PC-9 (cell line): ENCODE results near the gene RAB22A. TPM values are rescaled to one million over a fixed set of nuclear protein-coding genes. Genes with fewer than 3 reads are reported as not detected.

Experiments used
- BruUV-seq: library from RNA; stranded (reverse); fragments of 400-500 nt; replicated peaks from 2 replicates; lab custom pipeline; 2021; lab: Mats Ljungman, UMichigan
- CTCF ChIA-PET: fragments of 300-600 bp; sonication (Branson Sonifier 250); formaldehyde crosslinking; loops from one replicate; lab custom pipeline; 2022; ENCODE audit warnings: antibody characterized with exemption; lab: Charles Lee
- POLR2A ChIA-PET: fragments of 300-600 bp; sonication (Branson Sonifier 250); formaldehyde crosslinking; loops from one replicate; lab custom pipeline; 2022; ENCODE audit warnings: antibody characterized with exemption; ENCODE audit not compliant: unreplicated experiment; lab: Charles Lee
- DNase-seq, 2 experiments: peaks; one replicate each; pipeline versions ENCODE4 v3.0.0 to v3.0.0-alpha.2; 2015 to 2022; ENCODE audit warnings: mixed read lengths in 1 of 2
- H2AFZ ChIP-seq: fragments of 200-600 bp; sonication (generic); 2 replicates; pipeline ENCODE4 v1.8.1; 2017; ENCODE audit warnings: antibody characterized with exemption
- H3F3A ChIP-seq: fragments of 200-600 bp; sonication (generic); 2 replicates; pipeline ENCODE4 v1.8.1; 2017; ENCODE audit warnings: antibody characterized with exemption, mild to moderate bottlenecking, low read depth; ENCODE audit not compliant: insufficient read depth
- H3K27ac ChIP-seq: fragments of 200-600 bp; sonication (generic); 2 replicates; pipeline ENCODE4 v1.6.1; 2016; ENCODE audit warnings: mixed run types
- H3K27me3 ChIP-seq: fragments of 200-600 bp; sonication (generic); 2 replicates; pipeline ENCODE4 v1.6.1; 2016; ENCODE audit warnings: low read depth, mixed run types; ENCODE audit not compliant: insufficient read depth
- H3K36me3 ChIP-seq: fragments of 200-600 bp; sonication (generic); 2 replicates; pipeline ENCODE4 v1.6.1; 2016; ENCODE audit warnings: low read depth, mixed run types
- H3K4me1 ChIP-seq: fragments of 200-600 bp; sonication (generic); replicated peaks from 2 replicates; pipeline ENCODE4 v1.6.1; 2016; ENCODE audit warnings: mixed run types; ENCODE audit not compliant: insufficient read depth
- H3K4me2 ChIP-seq: fragments of 200-600 bp; sonication (generic); 2 replicates; pipeline ENCODE4 v1.6.1; 2017; ENCODE audit warnings: mixed run types
- H3K4me3 ChIP-seq: fragments of 200-600 bp; sonication (generic); 2 replicates; pipeline ENCODE4 v1.6.1; 2016; ENCODE audit warnings: mixed run types
- H3K79me2 ChIP-seq: fragments of 200-600 bp; sonication (generic); 2 replicates; pipeline ENCODE4 v1.6.1; 2017; ENCODE audit warnings: low read depth, mixed run types
- H3K9me2 ChIP-seq: fragments of 200-600 bp; sonication (generic); 2 replicates; pipeline ENCODE4 v1.8.1; 2017; ENCODE audit warnings: mild to moderate bottlenecking; ENCODE audit not compliant: insufficient read depth
- H3K9me3 ChIP-seq: fragments of 200-600 bp; sonication (generic); 2 replicates; pipeline ENCODE4 v1.8.1; 2016; ENCODE audit warnings: low read depth; ENCODE audit not compliant: insufficient read depth
- H4K20me1 ChIP-seq: fragments of 200-600 bp; sonication (generic); 2 replicates; pipeline ENCODE4 v1.8.1; 2017; ENCODE audit not compliant: insufficient read depth
- EZH2 ChIP-seq: fragments of 200-600 bp; sonication (generic); IDR thresholded peaks from 2 replicates; pipeline ENCODE4 v1.8.0; 2017; ENCODE audit warnings: antibody characterized with exemption, low read depth
- intact Hi-C: fragments of 100-400 bp; cut with micrococcal nuclease; formaldehyde crosslinking; loops from one replicate; pipeline ENCODE4 v1.10.0; 2022; ENCODE audit not compliant: unreplicated experiment
- total RNA-seq: library from RNA; stranded (reverse); gene quantifications from 2 replicates; pipeline ENCODE4 v1.2.3, GENCODE V29; 2021
- TF ChIP-seq, protein P1 (sequence below): fragments of 200-600 bp; sonication (generic); conservative IDR thresholded peaks from 2 replicates; pipeline ENCODE4 v1.6.1; 2017; ENCODE audit warnings: mixed run types, antibody characterized with exemption, mild to moderate bottlenecking, moderate library complexity

The RAB22A gene
- total RNA-seq, 1 experiment from 2014 or later, result 28.9 TPM

DNA sequence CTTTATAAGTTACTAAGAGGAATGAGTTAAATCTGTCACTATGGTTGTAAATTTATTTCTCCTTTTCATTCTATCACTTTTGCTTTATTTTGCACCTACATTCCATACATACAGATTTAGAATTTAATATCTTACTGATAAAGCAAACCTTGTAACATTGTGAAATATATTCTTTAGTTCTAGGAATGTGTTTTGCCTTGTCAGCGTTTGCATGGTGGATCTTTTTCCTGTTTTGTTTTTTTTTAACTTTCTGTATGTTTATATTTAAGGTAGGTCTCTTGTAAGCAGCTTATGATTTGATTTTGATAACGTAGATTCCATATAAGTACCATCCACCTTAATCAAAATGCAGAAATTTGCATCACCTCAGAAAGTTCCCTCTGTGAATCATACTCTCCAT, 16.4 kb downstream of the RAB22A start:
- H3K27ac ChIP-seq, result no peak overlapping the region
- no peaks in the 10 kb centered on the region for H3F3A ChIP-seq
- no peak for DNase-seq
- BruUV-seq, result no TSS peak
- H2AFZ ChIP-seq, result no peak overlapping the region
- H3K79me2 ChIP-seq, result peaks cover 92% of the 10 kb centered on the region
- no peaks in the 10 kb centered on the region for H3K9me2 ChIP-seq
- intact Hi-C loops, result loop anchor here (10.0 kb wide), 1 partner anchor 119 kb away; no protein-coding TSS in a partner anchor
- peaks cover 75% of the 10 kb centered on the region for H4K20me1 ChIP-seq
- POLR2A ChIA-PET, result no interaction called here
- no peaks in the 10 kb centered on the region for H3K27me3 ChIP-seq
- H3K9me3 ChIP-seq, result no peaks in the 10 kb centered on the region
- CTCF ChIA-PET, result interaction anchor here (0.7 kb wide), 1 partner anchor 157 kb away, joined by 3 read pairs; no protein-coding TSS in a partner anchor
- TF ChIP-seq, protein P1, sequence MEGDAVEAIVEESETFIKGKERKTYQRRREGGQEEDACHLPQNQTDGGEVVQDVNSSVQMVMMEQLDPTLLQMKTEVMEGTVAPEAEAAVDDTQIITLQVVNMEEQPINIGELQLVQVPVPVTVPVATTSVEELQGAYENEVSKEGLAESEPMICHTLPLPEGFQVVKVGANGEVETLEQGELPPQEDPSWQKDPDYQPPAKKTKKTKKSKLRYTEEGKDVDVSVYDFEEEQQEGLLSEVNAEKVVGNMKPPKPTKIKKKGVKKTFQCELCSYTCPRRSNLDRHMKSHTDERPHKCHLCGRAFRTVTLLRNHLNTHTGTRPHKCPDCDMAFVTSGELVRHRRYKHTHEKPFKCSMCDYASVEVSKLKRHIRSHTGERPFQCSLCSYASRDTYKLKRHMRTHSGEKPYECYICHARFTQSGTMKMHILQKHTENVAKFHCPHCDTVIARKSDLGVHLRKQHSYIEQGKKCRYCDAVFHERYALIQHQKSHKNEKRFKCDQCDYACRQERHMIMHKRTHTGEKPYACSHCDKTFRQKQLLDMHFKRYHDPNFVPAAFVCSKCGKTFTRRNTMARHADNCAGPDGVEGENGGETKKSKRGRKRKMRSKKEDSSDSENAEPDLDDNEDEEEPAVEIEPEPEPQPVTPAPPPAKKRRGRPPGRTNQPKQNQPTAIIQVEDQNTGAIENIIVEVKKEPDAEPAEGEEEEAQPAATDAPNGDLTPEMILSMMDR, result no peak
- TF ChIP-seq EZH2, result no peak
- H3K4me1 ChIP-seq, result no peaks in the 10 kb centered on the region
- 0 out of 2 replicates have a peak, but pooled peaks cover 3% of the 10 kb centered on the region for H3K36me3 ChIP-seq
- H3K4me3 ChIP-seq, result no peak overlapping the region
- no peak overlapping the region for H3K4me2 ChIP-seq

DNA sequence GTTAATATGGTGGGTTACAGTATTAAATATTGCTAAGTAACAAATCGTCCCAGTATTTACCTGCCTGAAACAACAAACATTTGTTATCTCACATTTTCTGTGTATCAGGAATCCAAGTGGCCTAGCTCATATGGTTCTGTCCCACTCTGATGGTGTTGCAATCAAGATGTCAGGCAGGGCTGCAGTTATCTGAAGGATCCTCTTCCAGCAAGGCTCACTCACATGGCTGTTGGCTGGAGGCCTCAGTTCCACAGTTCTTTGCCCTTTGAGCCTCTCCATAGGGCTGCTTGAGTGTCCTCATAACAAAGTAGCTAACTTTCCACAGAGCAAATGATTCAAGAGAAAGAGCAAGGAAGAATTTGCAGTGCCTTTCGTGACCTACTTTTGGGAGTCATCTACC, 17.7 kb downstream of the RAB22A start:
- no peak for DNase-seq
- H3K4me1 ChIP-seq, result no peaks in the 10 kb centered on the region
- no peaks in the 10 kb centered on the region for H3K27me3 ChIP-seq
- intact Hi-C loops, result loop anchor here (10.0 kb wide), 1 partner anchor 118 kb away; no protein-coding TSS in a partner anchor
- H3K4me3 ChIP-seq, result no peak overlapping the region
- no peak overlapping the region for H3K4me2 ChIP-seq
- peaks cover 74% of the 10 kb centered on the region for H4K20me1 ChIP-seq
- H3K9me3 ChIP-seq, result no peaks in the 10 kb centered on the region
- no peak overlapping the region for H2AFZ ChIP-seq
- peaks cover 95% of the 10 kb centered on the region for H3K79me2 ChIP-seq
- peaks cover 10% of the 10 kb centered on the region; the same call in 1 of the 2 replicates for H3K36me3 ChIP-seq
- no TSS peak for BruUV-seq
- no peaks in the 10 kb centered on the region for H3K9me2 ChIP-seq
- ChIA-PET POLR2A (no interaction called here), CTCF (no interaction called here)
- H3F3A ChIP-seq, result no peaks in the 10 kb centered on the region
- TF ChIP-seq, protein P1, result no peak
- no peak for TF ChIP-seq EZH2
- H3K27ac ChIP-seq, result no peak overlapping the region

DNA sequence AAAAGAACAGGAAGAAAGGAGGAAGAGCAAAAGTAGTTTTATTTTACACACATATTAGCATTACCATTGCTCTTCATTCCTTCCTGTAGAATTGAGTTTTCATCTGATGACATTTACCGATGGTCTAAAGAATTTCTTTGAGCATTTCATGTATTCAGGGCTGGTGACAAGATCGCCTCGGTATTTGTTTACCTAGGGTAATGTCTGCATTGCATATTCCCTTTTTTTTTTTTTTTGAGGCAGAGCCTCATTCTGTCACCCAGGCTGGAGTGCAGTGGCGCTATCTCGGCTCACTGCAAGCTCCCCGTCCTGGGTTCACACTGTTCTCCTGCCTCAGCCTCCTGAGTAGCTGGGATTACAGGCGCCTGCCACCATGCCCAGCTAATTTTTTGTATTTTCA, 19.3 kb downstream of the RAB22A start:
- H3F3A ChIP-seq, result no peaks in the 10 kb centered on the region
- H3K4me2 ChIP-seq, result no peak overlapping the region
- BruUV-seq, result no TSS peak
- no peaks in the 10 kb centered on the region for H3K9me3 ChIP-seq
- H3K27me3 ChIP-seq, result no peaks in the 10 kb centered on the region
- DNase-seq, result no peak
- H3K36me3 ChIP-seq, result peaks cover 10% of the 10 kb centered on the region; the same call in 1 of the 2 replicates
- H3K27ac ChIP-seq, result no peak overlapping the region
- H3K4me1 ChIP-seq, result no peaks in the 10 kb centered on the region
- H3K4me3 ChIP-seq, result no peak overlapping the region
- peaks cover 62% of the 10 kb centered on the region for H4K20me1 ChIP-seq
- no peaks in the 10 kb centered on the region for H3K9me2 ChIP-seq
- ChIA-PET CTCF (no interaction called here), POLR2A (no interaction called here)
- TF ChIP-seq, protein P1, result no peak
- TF ChIP-seq EZH2, result no peak
- H3K79me2 ChIP-seq, result peaks cover 79% of the 10 kb centered on the region
- no peak overlapping the region for H2AFZ ChIP-seq
- intact Hi-C loops, result loop anchor here (10.0 kb wide), 1 partner anchor 116 kb away; no protein-coding TSS in a partner anchor
